CD4-positive, alpha-beta T cell (primary cell): Measurements from ENCODE around the gene HIC1. TPM values are rescaled to one million over a fixed set of nuclear protein-coding genes. Genes with fewer than 3 reads are reported as not detected.

ENCODE experiments used
- ATAC-seq: fragments of 200-7000 bp; cut with Tn5 transposase; one replicate; pipeline ENCODE4 v1.10.0; 2022; ENCODE audit warnings: mild to moderate bottlenecking; ENCODE audit not compliant: poor library complexity
- CTCF ChIA-PET: fragments of 350-600 bp; sonication (Branson Sonifier 250); formaldehyde crosslinking; loops from one replicate; lab custom pipeline; 2021; ENCODE audit warnings: antibody characterized with exemption, inconsistent platforms; lab: Charles Lee
- POLR2A ChIA-PET: fragments of 350-600 bp; sonication (Branson Sonifier 250); formaldehyde crosslinking; loops from one replicate; lab custom pipeline; 2021; ENCODE audit warnings: antibody characterized with exemption, inconsistent platforms; lab: Charles Lee
- DNase-seq, 14 experiments: peaks; one replicate each; pipeline ENCODE4 v3.0.0-alpha.2; 2013 to 2020; ENCODE audit warnings: mixed read lengths in 2 of 14
- H3K27ac ChIP-seq, 2 donors: one replicate each; pipeline versions ENCODE4 v1.5.1 to v1.7.0; 2013; ENCODE audit warnings: low read length in 2 of 2, low read depth in 1 of 2, mild to moderate bottlenecking in 1 of 2
- H3K27me3 ChIP-seq, 2 experiments: 1 replicate in 1 of 2; 2 replicates in 1 of 2; pipeline versions ENCODE4 v1.6.1 to v1.7.0; 2013; ENCODE audit warnings: low read length in 2 of 2, control low read depth in 1 of 2, mild to moderate bottlenecking in 1 of 2, moderate library complexity in 1 of 2; ENCODE audit not compliant: insufficient read depth in 2 of 2, control insufficient read depth in 1 of 2
- H3K36me3 ChIP-seq: one replicate; pipeline ENCODE4 v1.6.1; 2013; ENCODE audit warnings: low read length, control low read depth; ENCODE audit not compliant: insufficient read depth
- H3K4me1 ChIP-seq: one replicate; pipeline ENCODE4 v1.6.1; 2013; ENCODE audit warnings: low read length, control low read depth; ENCODE audit not compliant: insufficient read depth
- H3K4me3 ChIP-seq: one replicate; pipeline ENCODE4 v1.5.1; 2013; ENCODE audit warnings: mild to moderate bottlenecking, low read length, moderate library complexity
- H3K9me3 ChIP-seq, 2 experiments: 1 replicate in 1 of 2; 2 replicates in 1 of 2; pipeline versions ENCODE4 v1.6.1 to v1.7.0; 2013; ENCODE audit warnings: low read length in 2 of 2, mild to moderate bottlenecking in 2 of 2, control low read depth in 1 of 2, moderate library complexity in 1 of 2; ENCODE audit not compliant: control insufficient read depth in 1 of 2, insufficient read depth in 1 of 2
- H3K27ac Mint-ChIP-seq: one replicate; pipeline ENCODE4 v1.8.0; 2020; ENCODE audit warnings: mixed read lengths
- H3K27me3 Mint-ChIP-seq: one replicate; pipeline ENCODE4 v1.8.0; 2021; ENCODE audit warnings: mixed read lengths
- H3K36me3 Mint-ChIP-seq: one replicate; pipeline ENCODE4 v1.8.0; 2021; ENCODE audit warnings: low read depth, mixed read lengths
- H3K4me1 Mint-ChIP-seq: one replicate; pipeline ENCODE4 v1.8.0; 2021; ENCODE audit warnings: low read depth, mixed read lengths
- H3K4me3 Mint-ChIP-seq: one replicate; pipeline ENCODE4 v1.8.0; 2020; ENCODE audit warnings: mild to moderate bottlenecking, mixed read lengths
- H3K9me3 Mint-ChIP-seq: one replicate; pipeline ENCODE4 v1.8.0; 2020; ENCODE audit warnings: mixed read lengths
- CTCF ChIP-seq: fragments of 200-600 bp; IDR thresholded peaks from one replicate; pipeline ENCODE4 v1.8.0; 2022; ENCODE audit warnings: antibody characterized with exemption, mild to moderate bottlenecking
- intact Hi-C, 2 experiments: fragments of 100-400 bp; cut with DNase I in 1 of 2; cut with micrococcal nuclease in 1 of 2; formaldehyde crosslinking; loops; one replicate each; pipeline versions ENCODE4 v1.15.1 to v1.9.0; 2023 to 2025; cut with DNase I, micrococcal nuclease
- total RNA-seq, 174 experiments: library from RNA in 2 of 174; stranded (reverse) in 2 of 174; gene quantifications; one replicate each; pipeline ENCODE4 v1.2.3 and lab custom pipeline; 2021 to 2026

Gene HIC1
- total RNA-seq, 2 experiments from 2014 or later = 2.4 to 3.0 TPM

GRCh38 chr17:2077040-2077439 lies 22.1 kb downstream of the HIC1 start:
- no peak for ATAC-seq
- H3K4me3 Mint-ChIP-seq = no peak overlapping the region

GRCh38 chr17:2081564-2081963 lies 26.7 kb downstream of the HIC1 start:
- Mint-ChIP-seq H3K27ac (no peak overlapping the region), H3K9me3 (no peaks in the 10 kb centered on the region), H3K4me1 (no peaks in the 10 kb centered on the region), H3K4me3 (no peak overlapping the region), H3K36me3 (peaks cover 91% of the 10 kb centered on the region), H3K27me3 (no peaks in the 10 kb centered on the region)
- no peak overlapping the region for H3K4me3 ChIP-seq
- TF ChIP-seq CTCF = no peak
- peaks cover 24% of the 10 kb centered on the region for H3K4me1 ChIP-seq
- CTCF ChIA-PET = no interaction called here
- DNase-seq = no peak
- H3K27ac ChIP-seq = no peak overlapping the region
- no peaks in the 10 kb centered on the region for H3K9me3 ChIP-seq
- no peak for ATAC-seq
- peaks cover 71% of the 10 kb centered on the region for H3K36me3 ChIP-seq
- intact Hi-C loops = no loop called here
- POLR2A ChIA-PET = no interaction called here
- no peaks in the 10 kb centered on the region for H3K27me3 ChIP-seq

More at GRCh38 chr17:2077040-2077439, 22.1 kb downstream of the HIC1 start:
- Histone ChIP-seq H3K4me3 (no peak overlapping the region), H3K27me3 (no peaks in the 10 kb centered on the region), H3K36me3 (peaks cover 55% of the 10 kb centered on the region), H3K27ac (no peak overlapping the region), H3K9me3 (no peaks in the 10 kb centered on the region), H3K4me1 (peaks cover 12% of the 10 kb centered on the region)
- no peaks in the 10 kb centered on the region for H3K27me3 Mint-ChIP-seq
- ChIA-PET POLR2A (no interaction called here), CTCF (interaction anchor here (0.8 kb wide), 1 partner anchor 13 kb away, joined by 3 read pairs; no protein-coding TSS in a partner anchor)
- DNase-seq = no peak
- no peak for TF ChIP-seq CTCF
- no peaks in the 10 kb centered on the region for H3K4me1 Mint-ChIP-seq
- peaks cover 79% of the 10 kb centered on the region for H3K36me3 Mint-ChIP-seq
- H3K9me3 Mint-ChIP-seq = no peaks in the 10 kb centered on the region
- H3K27ac Mint-ChIP-seq = no peak overlapping the region
- intact Hi-C loops = no loop called here

GRCh38 chr17:2082003-2082781 lies 27.3 kb downstream of the HIC1 start:
- Histone ChIP-seq H3K4me1 (peaks cover 30% of the 10 kb centered on the region), H3K36me3 (peaks cover 65% of the 10 kb centered on the region), H3K9me3 (no peaks in the 10 kb centered on the region), H3K27me3 (no peaks in the 10 kb centered on the region), H3K27ac (no peak overlapping the region), H3K4me3 (no peak overlapping the region)
- Mint-ChIP-seq H3K4me3 (no peak overlapping the region), H3K9me3 (no peaks in the 10 kb centered on the region), H3K27me3 (no peaks in the 10 kb centered on the region), H3K27ac (no peak overlapping the region), H3K4me1 (peaks cover under 1% of the 10 kb centered on the region), H3K36me3 (peaks cover 93% of the 10 kb centered on the region)
- intact Hi-C loops = no loop called here
- no peak for DNase-seq
- CTCF ChIA-PET = interaction anchor here (1.2 kb wide), 1 partner anchor 163 kb away, joined by 3 read pairs; no protein-coding TSS in a partner anchor
- ATAC-seq = no peak
- POLR2A ChIA-PET = no interaction called here
- TF ChIP-seq CTCF = no peak
